K562 (cell line): Measurements from ENCODE around the gene ASPA. TPM values are rescaled to one million over a fixed set of nuclear protein-coding genes. Genes with fewer than 3 reads are reported as not detected.

Source experiments
- CAMTA2 ChIP-seq: fragments of 250-450 bp; sonication (Bioruptor Pico); conservative IDR thresholded peaks from 2 replicates; pipeline ENCODE4 v1.5.1; 2022
- POLR2AphosphoS2 ChIP-seq: IDR thresholded peaks from 2 replicates; pipeline ENCODE4 v1.6.1; 2012; ENCODE audit warnings: low read length, improper control_type of control experiment
- TEAD1 ChIP-seq, 2 experiments: fragments of 450-650 bp in 1 of 2; sonication (generic) in 1 of 2; formaldehyde crosslinking; IDR thresholded peaks; 2 replicates each; pipeline versions ENCODE4 v1.4.0 to v1.8.0; 2020 to 2022; ENCODE audit warnings: mild to moderate bottlenecking in 2 of 2, missing genetic modification reagents in 1 of 2
- ZNF431 ChIP-seq: sonication (generic); formaldehyde crosslinking; IDR thresholded peaks from 2 replicates; pipeline ENCODE4 v1.8.0; 2022; ENCODE audit warnings: mild to moderate bottlenecking, missing genetic modification reagents
- polyA plus RNA-seq, 8 experiments: library from polyadenylated mRNA; depleted of rRNA in 4 of 8; stranded (reverse) in 5 of 8; unstranded in 3 of 8; fragments of >200 nt; fragmentation: Nextera tagmentation in 2 of 8; fragmentation: Illumina TruSeq in 1 of 8; extraction: Ambion mirVana in 2 of 8; extraction: Trizol in 1 of 8; gene quantifications; 2 replicates each; pipeline versions ENCODE4 v1.2.1 to v1.2.3, GENCODE V29; 2011 to 2014; ENCODE audit warnings: inconsistent platforms in 1 of 8, missing spikeins in 1 of 8
- total RNA-seq, 7 experiments: library from RNA; depleted of rRNA in 6 of 7; stranded (reverse); fragments of >200 nt in 6 of 7; fragmentation: Illumina TruSeq in 2 of 7; extraction: Trizol in 2 of 7; gene quantifications; 2 replicates each; pipeline versions ENCODE4 v1.2.1 to v1.2.3, GENCODE V29; 2011 to 2021; ENCODE audit warnings: low replicate concordance in 1 of 7
- TF ChIP-seq, protein P1 (sequence below): fragments of 250-450 bp; sonication (Bioruptor Pico); IDR thresholded peaks from 2 replicates; pipeline ENCODE4 v1.5.1; 2021; ENCODE audit warnings: mild to moderate bottlenecking
- TF ChIP-seq, protein P2 (sequence below), 2 experiments: fragments of 450-650 bp in 1 of 2; sonication (generic) in 1 of 2; formaldehyde crosslinking in 1 of 2; IDR thresholded peaks in 1 of 2; conservative IDR thresholded peaks in 1 of 2; 2 replicates each; pipeline versions ENCODE4 v1.6.1 to v1.8.1; 2016 to 2023; ENCODE audit warnings: mild to moderate bottlenecking in 2 of 2, moderate library complexity in 2 of 2, inconsistent platforms in 1 of 2, missing genetic modification reagents in 1 of 2
- TF ChIP-seq, protein P3 (sequence below): fragments of 250-450 bp; sonication (Bioruptor Pico); IDR thresholded peaks from 2 replicates; pipeline ENCODE4 v1.8.0; 2021; ENCODE audit warnings: borderline replicate concordance, mild to moderate bottlenecking, moderate library complexity; ENCODE audit not compliant: poor library complexity, severe bottlenecking
- TF ChIP-seq, protein P4 (sequence below): fragments of 450-650 bp; IDR thresholded peaks from 2 replicates; pipeline ENCODE4 v1.6.1; 2014; ENCODE audit warnings: low read depth, mild to moderate bottlenecking, moderate library complexity, borderline replicate concordance
- TF ChIP-seq, protein P5 (sequence below): sonication (generic); formaldehyde crosslinking; IDR thresholded peaks from 2 replicates; pipeline ENCODE4 v1.8.0; 2022; ENCODE audit warnings: mild to moderate bottlenecking, missing genetic modification reagents
- TF ChIP-seq, protein P6 (sequence below): sonication (generic); formaldehyde crosslinking; IDR thresholded peaks from 2 replicates; pipeline ENCODE4 v1.8.0; 2023; ENCODE audit warnings: missing genetic modification reagents, mild to moderate bottlenecking, borderline replicate concordance

ASPA gene
- total and polyA plus RNA-seq, 9 of the 15 experiments (the other 6 are each of a cell fraction or from before 2014, with no cell fraction given) = not detected

DNA sequence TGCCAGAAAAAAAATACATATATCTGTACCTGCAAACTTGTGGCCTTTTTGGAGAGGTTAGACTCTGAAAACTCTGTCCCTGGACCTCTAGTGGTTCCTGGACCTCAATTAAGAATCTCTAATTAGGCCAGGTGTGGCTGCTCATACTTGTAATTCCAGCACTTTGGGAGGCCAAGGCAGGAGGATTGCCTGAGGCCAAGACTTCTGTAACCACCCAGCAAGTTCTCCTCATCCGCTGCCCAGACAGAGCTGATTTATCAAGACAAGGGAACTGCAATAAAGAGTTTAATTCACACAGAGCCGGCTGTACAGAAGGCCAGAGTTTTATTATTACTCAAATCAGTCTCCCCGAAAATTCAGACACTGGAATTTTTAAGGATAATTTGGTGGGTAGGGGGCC is 4.2 kb downstream of the ASPA start (continued):
- TF ChIP-seq, protein P1, sequence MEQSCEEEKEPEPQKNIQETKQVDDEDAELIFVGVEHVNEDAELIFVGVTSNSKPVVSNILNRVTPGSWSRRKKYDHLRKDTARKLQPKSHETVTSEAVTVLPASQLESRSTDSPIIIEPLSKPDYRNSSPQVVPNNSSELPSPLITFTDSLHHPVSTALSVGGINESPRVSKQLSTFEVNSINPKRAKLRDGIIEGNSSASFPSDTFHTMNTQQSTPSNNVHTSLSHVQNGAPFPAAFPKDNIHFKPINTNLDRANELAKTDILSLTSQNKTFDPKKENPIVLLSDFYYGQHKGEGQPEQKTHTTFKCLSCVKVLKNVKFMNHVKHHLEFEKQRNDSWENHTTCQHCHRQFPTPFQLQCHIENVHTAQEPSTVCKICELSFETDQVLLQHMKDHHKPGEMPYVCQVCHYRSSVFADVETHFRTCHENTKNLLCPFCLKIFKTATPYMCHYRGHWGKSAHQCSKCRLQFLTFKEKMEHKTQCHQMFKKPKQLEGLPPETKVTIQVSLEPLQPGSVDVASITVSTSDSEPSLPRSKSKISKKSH (CRISPR knock-in tag) = no peak
- no peak for TF ChIP-seq CAMTA2 (CRISPR knock-in tag)
- TF ChIP-seq, protein P2, sequence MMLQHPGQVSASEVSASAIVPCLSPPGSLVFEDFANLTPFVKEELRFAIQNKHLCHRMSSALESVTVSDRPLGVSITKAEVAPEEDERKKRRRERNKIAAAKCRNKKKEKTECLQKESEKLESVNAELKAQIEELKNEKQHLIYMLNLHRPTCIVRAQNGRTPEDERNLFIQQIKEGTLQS (IDR thresholded peaks at IDR 0.05) = no peak
- TF ChIP-seq, protein P2 (CRISPR knock-in tag; conservative IDR thresholded peaks at IDR 0.05) = no peak
- TF ChIP-seq, protein P3, sequence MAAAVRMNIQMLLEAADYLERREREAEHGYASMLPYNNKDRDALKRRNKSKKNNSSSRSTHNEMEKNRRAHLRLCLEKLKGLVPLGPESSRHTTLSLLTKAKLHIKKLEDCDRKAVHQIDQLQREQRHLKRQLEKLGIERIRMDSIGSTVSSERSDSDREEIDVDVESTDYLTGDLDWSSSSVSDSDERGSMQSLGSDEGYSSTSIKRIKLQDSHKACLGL (CRISPR knock-in tag) = no peak
- no peak for TF ChIP-seq POLR2AphosphoS2
- TF ChIP-seq, protein P4, sequence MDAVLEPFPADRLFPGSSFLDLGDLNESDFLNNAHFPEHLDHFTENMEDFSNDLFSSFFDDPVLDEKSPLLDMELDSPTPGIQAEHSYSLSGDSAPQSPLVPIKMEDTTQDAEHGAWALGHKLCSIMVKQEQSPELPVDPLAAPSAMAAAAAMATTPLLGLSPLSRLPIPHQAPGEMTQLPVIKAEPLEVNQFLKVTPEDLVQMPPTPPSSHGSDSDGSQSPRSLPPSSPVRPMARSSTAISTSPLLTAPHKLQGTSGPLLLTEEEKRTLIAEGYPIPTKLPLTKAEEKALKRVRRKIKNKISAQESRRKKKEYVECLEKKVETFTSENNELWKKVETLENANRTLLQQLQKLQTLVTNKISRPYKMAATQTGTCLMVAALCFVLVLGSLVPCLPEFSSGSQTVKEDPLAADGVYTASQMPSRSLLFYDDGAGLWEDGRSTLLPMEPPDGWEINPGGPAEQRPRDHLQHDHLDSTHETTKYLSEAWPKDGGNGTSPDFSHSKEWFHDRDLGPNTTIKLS = no peak
- TF ChIP-seq ZNF431 (CRISPR knock-in tag) = no peak
- TF ChIP-seq TEAD1 (CRISPR knock-in tag; IDR thresholded peaks at IDR 0.05) = no peak
- TF ChIP-seq, protein P5, sequence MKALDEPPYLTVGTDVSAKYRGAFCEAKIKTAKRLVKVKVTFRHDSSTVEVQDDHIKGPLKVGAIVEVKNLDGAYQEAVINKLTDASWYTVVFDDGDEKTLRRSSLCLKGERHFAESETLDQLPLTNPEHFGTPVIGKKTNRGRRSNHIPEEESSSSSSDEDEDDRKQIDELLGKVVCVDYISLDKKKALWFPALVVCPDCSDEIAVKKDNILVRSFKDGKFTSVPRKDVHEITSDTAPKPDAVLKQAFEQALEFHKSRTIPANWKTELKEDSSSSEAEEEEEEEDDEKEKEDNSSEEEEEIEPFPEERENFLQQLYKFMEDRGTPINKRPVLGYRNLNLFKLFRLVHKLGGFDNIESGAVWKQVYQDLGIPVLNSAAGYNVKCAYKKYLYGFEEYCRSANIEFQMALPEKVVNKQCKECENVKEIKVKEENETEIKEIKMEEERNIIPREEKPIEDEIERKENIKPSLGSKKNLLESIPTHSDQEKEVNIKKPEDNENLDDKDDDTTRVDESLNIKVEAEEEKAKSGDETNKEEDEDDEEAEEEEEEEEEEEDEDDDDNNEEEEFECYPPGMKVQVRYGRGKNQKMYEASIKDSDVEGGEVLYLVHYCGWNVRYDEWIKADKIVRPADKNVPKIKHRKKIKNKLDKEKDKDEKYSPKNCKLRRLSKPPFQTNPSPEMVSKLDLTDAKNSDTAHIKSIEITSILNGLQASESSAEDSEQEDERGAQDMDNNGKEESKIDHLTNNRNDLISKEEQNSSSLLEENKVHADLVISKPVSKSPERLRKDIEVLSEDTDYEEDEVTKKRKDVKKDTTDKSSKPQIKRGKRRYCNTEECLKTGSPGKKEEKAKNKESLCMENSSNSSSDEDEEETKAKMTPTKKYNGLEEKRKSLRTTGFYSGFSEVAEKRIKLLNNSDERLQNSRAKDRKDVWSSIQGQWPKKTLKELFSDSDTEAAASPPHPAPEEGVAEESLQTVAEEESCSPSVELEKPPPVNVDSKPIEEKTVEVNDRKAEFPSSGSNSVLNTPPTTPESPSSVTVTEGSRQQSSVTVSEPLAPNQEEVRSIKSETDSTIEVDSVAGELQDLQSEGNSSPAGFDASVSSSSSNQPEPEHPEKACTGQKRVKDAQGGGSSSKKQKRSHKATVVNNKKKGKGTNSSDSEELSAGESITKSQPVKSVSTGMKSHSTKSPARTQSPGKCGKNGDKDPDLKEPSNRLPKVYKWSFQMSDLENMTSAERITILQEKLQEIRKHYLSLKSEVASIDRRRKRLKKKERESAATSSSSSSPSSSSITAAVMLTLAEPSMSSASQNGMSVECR (CRISPR knock-in tag) = no peak
- TF ChIP-seq, protein P6, sequence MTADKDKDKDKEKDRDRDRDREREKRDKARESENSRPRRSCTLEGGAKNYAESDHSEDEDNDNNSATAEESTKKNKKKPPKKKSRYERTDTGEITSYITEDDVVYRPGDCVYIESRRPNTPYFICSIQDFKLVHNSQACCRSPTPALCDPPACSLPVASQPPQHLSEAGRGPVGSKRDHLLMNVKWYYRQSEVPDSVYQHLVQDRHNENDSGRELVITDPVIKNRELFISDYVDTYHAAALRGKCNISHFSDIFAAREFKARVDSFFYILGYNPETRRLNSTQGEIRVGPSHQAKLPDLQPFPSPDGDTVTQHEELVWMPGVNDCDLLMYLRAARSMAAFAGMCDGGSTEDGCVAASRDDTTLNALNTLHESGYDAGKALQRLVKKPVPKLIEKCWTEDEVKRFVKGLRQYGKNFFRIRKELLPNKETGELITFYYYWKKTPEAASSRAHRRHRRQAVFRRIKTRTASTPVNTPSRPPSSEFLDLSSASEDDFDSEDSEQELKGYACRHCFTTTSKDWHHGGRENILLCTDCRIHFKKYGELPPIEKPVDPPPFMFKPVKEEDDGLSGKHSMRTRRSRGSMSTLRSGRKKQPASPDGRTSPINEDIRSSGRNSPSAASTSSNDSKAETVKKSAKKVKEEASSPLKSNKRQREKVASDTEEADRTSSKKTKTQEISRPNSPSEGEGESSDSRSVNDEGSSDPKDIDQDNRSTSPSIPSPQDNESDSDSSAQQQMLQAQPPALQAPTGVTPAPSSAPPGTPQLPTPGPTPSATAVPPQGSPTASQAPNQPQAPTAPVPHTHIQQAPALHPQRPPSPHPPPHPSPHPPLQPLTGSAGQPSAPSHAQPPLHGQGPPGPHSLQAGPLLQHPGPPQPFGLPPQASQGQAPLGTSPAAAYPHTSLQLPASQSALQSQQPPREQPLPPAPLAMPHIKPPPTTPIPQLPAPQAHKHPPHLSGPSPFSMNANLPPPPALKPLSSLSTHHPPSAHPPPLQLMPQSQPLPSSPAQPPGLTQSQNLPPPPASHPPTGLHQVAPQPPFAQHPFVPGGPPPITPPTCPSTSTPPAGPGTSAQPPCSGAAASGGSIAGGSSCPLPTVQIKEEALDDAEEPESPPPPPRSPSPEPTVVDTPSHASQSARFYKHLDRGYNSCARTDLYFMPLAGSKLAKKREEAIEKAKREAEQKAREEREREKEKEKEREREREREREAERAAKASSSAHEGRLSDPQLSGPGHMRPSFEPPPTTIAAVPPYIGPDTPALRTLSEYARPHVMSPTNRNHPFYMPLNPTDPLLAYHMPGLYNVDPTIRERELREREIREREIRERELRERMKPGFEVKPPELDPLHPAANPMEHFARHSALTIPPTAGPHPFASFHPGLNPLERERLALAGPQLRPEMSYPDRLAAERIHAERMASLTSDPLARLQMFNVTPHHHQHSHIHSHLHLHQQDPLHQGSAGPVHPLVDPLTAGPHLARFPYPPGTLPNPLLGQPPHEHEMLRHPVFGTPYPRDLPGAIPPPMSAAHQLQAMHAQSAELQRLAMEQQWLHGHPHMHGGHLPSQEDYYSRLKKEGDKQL (CRISPR knock-in tag) = no peak
